Thyroid gland (tissue), 4 donors: ENCODE measurements around the gene NRTN.

Experiments
- POLR2A ChIP-seq, 2 donors: fragments of 450-650 bp; IDR thresholded peaks; one replicate each; pipeline ENCODE4 v1.6.1; 2017; ENCODE audit warnings: antibody characterized with exemption in 2 of 2, mild to moderate bottlenecking in 2 of 2, moderate library complexity in 1 of 2
- TF ChIP-seq, protein P1 (sequence below), 6 experiments: fragments of 200-600 bp in 3 of 6; fragments of 450-650 bp in 3 of 6; sonication (generic) in 3 of 6; IDR thresholded peaks; one replicate each; pipeline ENCODE4 v1.5.1; 2016 to 2019; ENCODE audit warnings: antibody characterized with exemption in 6 of 6, mild to moderate bottlenecking in 2 of 6, inconsistent platforms in 1 of 6, moderate library complexity in 1 of 6

DNA sequence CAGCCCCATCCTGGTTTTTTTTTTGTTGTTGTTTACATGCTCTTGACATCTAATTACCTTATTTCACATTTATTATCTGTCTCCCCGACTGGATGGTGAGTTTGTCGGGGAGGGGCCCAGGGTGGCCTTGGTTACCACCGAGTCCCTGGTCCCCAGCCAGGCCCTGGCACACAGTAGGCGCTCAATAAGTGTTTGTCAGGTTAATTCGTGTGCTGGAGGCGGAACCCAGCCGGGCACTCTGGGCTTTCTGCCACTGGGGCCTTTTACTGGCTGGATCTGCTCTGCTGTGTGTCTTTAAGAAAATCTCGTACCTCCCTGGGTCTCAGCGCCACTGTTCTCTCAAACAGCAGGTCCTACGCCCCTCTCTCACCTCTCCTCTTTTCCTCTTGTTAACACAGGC, 4.6 kb downstream of the NRTN start:
- TF ChIP-seq POLR2A (IDR thresholded peaks at IDR 0.05): no peak
- TF ChIP-seq, protein P1, sequence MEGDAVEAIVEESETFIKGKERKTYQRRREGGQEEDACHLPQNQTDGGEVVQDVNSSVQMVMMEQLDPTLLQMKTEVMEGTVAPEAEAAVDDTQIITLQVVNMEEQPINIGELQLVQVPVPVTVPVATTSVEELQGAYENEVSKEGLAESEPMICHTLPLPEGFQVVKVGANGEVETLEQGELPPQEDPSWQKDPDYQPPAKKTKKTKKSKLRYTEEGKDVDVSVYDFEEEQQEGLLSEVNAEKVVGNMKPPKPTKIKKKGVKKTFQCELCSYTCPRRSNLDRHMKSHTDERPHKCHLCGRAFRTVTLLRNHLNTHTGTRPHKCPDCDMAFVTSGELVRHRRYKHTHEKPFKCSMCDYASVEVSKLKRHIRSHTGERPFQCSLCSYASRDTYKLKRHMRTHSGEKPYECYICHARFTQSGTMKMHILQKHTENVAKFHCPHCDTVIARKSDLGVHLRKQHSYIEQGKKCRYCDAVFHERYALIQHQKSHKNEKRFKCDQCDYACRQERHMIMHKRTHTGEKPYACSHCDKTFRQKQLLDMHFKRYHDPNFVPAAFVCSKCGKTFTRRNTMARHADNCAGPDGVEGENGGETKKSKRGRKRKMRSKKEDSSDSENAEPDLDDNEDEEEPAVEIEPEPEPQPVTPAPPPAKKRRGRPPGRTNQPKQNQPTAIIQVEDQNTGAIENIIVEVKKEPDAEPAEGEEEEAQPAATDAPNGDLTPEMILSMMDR (IDR thresholded peaks at IDR 0.05): no peak
